GM18867 (cell line): Measurements from ENCODE around the gene CDH12.
"Not testable (repeated sequence)": the region's sequence is repeated elsewhere in the genome, so short reads cannot be mapped to it uniquely, and the experiment has no call there.

Experiments
- ATAC-seq: cut with Tn5 transposase; IDR thresholded peaks from one replicate; pipeline ENCODE4 v1.9.1; 2021; ENCODE audit warnings: mild to moderate bottlenecking, moderate library complexity; ENCODE audit not compliant: unreplicated experiment

CDH12 gene

DNA sequence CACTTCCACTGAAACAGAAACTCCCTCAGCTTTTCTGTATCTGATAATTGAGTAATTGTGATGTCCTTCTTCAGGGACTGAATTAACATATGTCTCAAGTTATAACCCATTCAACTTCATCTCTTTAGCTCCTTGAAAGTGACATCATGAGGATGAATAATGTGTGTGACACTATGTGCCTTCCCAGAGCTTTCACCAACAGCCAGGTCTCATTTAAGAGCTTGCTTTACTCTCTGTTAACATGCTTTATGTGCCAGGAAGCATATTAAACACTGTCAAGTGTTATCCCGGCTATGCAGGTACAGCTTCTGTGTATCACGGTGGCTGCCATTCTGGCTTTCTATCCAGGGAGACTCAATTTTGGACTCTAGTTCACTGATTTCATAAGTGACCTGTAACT, 799.9 kb downstream of the CDH12 start:
- no peak for ATAC-seq

DNA sequence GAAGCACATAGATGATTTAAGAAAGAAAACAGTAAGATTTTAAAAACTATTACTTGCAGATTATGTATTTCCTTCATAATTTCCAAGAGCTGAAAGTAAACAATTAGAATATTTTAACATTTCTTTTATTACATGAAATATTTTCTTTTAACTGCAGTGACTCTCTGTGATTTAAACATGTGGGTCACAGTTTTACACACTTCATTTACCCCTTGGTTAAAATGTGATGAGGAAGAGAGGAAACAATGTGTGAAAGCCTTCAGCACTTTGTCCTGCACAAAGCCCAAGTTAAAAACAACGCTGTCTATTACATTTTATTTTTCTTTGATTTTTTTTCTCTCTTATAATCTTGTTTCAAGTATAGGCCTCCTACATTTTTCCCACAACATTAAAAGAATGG, 801.3 kb downstream of the CDH12 start:
- ATAC-seq = no peak

DNA sequence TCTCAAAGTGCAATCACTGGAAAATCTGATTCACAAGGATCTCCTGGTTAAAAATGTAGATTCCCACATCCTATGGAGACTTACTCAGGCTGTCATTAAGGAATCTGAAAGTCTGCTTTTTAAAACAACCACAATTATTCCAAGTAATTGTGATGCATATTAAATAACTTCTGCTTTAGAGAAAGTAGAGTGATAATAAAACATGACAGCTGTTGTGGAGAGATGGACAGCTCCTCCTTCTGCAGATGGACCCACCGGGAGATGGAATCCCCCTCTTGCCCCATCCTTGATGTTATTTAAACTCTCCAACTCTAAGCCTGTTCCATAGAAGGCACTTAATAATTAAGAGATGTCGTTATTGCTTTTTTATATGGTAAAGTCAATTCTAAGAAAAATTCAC, 802.2 kb downstream of the CDH12 start:
- ATAC-seq = no peak

DNA sequence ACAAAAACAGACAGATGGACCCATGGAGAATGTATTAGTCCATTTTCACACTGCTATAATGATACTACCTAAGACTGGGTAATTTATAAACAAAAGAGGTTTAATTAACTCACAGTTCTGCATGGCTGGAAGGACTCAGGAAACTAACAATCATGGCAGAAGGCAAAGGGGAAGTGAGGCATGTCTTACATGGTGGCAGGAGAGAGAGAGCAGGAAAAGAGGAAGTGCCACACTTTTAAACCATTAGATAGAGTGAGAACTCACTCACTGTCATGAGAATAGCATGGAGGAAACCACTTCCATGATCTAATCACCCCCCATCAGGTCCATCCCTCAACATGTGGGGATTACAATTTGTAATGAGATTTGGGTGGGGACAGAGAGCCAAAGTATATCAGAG, 808.9 kb downstream of the CDH12 start:
- no peak for ATAC-seq

DNA sequence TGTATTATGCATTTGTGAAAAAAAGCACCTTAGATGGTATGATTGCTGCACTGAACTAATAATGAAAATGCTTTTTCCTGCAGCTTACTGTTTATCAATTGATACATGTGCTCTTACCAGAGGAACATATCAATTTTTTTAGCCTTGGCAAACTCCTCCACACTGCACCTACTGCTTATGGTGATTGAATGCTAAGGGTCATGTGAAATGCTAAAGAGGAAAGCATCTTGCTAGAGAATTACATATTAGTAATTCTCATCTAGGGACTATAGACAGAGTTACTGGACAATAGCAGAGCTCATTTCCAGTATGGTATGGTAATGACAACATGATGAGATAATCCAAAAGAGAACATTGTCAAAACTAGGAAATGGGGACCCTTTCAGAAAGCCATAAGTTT, 817.1 kb downstream of the CDH12 start:
- ATAC-seq = no peak

DNA sequence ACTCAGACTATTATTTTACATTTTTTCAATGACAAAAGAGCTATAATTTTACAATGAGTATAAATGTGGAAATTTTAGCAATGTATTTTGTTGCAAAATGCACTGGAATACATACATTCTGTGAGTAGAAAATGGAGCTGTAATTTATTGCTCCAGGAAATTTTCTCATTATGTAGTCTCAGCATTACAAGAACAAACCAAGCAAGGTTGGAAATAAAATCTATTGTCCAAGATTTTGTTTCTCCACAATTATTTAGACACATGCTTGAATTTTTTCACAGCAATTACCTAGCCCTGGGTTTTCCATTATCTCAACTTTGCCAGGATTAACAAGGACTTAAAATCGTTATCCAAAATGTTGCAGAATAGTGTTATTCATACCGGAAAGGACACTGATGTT, 820.1 kb downstream of the CDH12 start:
- no peak for ATAC-seq

DNA sequence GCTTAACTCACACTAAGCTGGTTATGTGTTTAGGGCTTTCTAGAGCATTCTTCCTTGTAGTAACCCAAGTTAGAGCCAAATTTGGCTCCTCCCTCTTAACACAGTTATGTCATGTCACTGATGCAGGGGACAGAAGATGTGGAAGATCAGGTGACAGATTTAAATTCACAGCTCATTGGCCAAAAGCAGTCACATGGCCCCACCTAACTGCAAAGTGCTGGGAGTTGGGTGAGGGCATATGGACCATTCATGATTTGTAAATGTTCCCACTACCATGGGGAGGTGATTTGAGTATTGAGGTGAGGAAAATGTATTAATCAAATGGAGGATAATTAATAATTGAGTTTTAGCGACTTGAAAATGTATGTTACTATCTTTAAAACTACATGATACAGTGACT, 829.4 kb downstream of the CDH12 start:
- no peak for ATAC-seq

DNA sequence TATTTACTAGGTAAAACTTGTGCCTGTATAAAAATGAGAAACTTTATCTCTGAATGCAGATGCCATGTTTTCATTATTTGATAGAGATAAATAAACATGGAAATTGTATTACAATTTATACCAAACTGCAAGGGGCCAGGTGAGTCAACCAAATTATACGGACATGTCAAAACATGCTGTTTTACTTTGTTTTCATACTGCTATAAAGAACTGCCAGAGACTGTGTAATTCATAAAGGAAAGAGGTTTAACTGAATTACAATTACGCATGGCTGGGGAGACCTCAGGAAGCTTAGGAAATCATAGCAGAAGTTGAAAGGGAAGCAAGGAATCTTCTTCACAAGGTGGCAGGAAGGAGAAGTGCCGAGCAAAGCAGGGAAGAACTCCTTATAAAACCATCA, 840.3 kb downstream of the CDH12 start:
- ATAC-seq = not testable (repeated sequence)

DNA sequence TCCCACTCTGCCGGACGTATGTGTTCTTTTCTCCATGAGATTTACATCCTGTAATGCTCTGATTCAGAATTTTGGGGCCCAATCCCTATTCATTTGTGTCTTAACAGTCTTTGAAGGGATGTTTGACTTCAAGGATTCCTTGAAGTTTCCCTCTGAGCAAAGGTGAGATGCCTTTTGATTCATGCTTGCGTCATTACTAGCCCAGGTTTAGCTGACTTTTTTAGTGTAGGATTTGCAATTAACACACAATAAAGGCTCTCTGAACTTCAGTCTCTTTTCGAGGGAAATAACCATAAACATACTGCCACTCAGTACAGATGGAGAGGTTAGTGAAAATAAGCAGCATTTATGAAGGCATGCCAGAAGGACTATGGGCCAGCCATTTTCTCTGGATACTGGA, 842.3 kb downstream of the CDH12 start:
- ATAC-seq = not testable (repeated sequence)

DNA sequence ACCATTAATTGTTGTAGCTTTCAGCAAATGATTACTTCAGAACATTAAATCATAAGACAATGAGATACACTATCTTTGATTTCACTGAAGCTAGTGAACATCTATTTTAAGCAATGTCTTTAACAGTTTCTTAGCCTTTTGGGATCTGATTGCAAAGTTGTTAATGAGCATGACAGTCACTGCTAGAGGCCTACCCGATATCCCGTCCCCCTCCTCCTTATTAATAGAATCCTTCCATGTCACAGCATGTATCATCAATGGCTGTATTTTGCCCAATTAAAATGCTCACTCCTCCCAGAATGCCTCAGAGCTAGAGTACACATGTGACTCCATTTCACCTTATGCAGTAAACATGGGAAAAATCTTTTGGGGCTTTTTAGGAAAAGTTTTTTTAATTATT, 852.0 kb downstream of the CDH12 start:
- ATAC-seq = not testable (repeated sequence)

DNA sequence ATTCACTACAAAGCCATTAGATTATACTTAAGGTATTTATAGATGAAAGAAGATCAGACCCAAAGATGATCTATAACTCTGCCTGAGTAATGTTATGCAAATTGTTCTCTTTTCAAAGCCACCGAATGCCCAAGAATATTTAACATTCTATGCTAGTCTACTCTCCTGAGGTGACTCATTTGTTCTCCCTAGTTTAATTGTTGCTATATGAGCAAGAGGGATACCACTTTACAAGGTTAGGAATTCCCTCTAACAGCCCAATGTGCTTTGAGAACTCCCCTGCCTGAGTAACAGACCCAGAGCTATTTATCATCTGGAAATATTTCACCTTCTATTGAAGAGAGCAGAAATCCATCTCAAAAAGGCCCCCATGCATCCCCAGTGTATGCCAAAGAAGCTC, 867.3 kb downstream of the CDH12 start:
- not testable (repeated sequence) for ATAC-seq

DNA sequence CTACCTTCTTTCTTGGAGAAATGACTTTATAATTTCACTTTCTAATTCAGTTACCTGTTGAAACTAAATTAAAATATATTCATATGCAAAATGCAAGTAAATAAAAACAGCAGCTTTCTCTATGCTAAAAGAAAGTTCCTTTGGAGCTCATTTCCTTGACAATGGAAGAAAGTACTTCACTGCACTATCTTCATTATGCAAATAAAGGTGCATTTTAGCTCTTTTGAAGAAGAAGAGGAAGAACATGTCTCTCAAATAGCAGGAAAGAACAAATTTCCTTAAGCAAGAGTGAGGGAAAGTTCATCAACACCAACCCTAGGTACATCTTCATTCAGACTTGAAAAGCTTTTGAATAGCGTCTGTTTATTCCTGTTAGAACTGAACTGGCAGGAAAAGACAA, 901.6 kb downstream of the CDH12 start:
- ATAC-seq = not testable (repeated sequence)

DNA sequence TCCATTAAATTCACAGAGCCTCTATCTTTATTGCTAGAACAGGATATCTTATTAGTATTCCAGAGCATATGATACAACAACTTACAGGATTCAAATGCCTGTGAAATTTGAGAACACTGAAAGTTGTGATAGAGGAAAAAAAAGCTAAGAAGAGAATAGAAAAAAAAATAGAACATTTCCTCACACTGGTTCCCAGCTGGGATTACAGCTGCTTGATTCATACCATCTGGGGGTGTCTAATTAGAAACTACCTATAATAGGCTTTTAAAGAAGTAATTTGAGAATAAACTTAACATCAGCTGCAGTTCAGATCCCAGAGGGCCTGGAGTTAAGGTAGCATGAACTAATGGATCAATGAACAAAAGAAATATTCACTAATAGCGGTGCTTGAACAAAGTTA, 922.0 kb downstream of the CDH12 start:
- no peak for ATAC-seq

DNA sequence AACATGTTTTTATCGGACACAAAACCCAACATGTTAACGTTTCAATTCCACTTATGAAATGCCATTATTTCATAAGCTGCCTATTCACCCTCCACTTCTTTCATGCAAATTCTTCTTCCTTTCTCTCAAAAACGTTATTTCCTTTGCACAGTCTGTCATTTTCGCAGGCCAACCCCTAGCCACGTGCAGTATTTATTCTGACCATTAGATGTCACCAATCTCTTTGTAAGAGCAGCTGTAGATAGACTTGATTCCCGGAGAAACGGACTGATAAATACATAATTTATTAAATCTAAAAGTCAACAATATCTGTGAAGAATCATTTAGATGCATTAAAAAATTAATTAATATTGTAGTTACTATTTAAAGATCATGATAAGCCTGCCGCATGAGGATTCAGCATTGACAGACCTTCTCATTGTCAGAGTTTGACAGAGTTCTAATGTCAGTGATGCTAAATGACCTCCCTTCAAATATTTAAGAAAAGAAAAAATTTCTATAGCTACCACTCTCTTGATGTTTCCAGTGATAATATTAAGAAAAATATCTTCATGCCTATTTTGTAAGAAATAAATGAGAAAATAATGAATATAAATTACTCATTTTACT, 933.6 kb downstream of the CDH12 start:
- ATAC-seq = peak; percentile 98

DNA sequence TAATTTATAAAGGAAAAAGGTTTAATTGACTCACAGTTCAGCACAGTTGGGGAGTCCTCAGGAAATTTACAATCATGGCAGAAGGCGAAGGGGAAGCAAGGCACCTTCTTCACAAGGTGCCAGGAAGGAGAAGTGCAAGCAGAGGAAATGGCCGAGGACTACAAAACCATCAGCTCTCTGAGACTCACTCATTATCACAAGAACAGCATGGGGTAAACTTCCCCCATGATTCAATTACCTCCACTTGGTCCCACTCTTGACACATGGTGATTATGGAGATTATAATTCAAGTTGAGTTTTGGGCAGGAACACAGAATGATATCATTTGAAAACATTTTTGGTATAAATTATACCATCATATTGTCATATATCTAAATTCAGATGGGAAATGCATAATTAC, 934.7 kb downstream of the CDH12 start:
- ATAC-seq = no peak

DNA sequence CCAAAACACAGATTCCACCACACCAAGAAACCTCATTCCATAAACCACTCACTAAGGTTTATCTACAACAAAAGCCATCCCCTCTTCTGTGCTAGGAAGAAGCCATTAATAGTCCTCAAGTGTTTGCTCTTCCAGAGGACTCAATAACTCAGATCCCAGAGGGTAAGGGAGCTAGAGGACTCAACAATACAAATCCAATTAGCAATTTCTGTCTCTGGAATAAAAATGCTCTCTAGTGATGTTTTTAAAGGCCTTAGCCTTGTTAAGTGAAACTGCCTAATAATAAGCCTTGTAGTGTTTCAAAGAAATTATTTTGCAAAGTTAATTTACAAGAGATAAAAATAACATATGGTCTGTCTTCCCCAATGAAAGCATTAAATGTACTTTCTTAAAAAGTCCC, 942.4 kb downstream of the CDH12 start:
- no peak for ATAC-seq

DNA sequence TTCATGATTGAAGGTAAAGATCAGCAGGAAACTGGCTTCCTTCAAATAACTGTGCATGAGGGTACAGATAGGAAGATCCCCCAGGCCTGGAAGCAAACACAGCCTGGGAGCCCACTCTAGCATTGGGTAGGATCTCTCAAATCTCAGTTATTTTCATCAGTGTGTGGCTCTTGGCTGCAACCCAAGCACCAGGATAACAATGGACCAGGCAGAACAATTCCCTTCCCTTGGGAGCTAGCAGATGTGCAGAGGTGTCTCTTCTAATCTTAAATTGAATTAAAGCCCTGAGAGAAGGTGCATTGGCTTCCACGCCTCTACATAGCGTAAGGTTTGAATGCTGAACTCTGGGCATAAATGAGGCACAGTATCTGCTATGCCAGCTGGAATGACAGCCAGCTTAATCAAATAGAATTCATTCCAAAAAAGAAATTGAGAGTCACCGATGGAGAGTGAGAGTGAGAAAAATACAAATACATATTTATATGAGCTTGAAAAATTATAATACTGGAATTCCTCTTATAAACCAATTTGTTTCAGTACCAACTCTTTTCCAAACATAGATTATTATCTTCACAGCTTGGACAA, 957.3 kb downstream of the CDH12 start:
- ATAC-seq = no peak

DNA sequence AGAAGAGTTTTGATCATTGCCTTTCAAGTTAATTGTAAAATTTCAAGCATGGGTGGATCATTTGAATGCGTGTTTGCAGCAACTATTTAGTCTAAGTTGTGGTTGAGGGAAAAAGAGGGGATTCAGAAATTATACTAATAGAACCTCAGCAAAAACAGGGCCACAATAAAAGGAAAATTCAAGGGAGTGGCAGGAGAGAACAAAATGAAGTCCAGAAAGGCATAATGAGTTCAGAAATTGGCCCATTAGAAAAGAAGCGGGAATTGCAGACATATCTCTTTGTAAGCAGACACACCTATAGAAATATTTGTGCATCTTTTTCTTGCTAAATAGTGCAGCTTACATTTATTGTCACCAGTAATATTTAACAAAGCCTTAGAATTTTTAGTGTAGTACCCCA, 960.0 kb downstream of the CDH12 start:
- ATAC-seq = no peak

DNA sequence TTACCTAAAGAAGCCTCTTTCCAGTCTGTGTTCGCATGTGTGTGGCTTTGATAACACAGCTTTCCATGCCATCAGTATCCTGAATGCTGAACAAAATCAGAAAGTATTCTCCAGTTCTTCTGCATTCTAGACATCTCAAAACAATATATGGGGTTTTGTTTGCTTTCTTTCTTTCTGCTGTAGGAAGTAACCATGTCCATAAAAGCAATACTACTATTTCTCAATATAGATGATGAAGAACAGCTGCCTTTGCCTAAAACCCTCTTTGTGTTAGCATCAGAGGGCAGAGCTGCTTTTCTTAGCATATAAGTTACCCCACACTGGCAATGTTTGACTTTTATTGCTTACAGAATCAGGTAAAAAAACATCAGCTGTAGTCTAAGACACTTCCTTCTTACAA, 963.6 kb downstream of the CDH12 start:
- ATAC-seq = no peak

DNA sequence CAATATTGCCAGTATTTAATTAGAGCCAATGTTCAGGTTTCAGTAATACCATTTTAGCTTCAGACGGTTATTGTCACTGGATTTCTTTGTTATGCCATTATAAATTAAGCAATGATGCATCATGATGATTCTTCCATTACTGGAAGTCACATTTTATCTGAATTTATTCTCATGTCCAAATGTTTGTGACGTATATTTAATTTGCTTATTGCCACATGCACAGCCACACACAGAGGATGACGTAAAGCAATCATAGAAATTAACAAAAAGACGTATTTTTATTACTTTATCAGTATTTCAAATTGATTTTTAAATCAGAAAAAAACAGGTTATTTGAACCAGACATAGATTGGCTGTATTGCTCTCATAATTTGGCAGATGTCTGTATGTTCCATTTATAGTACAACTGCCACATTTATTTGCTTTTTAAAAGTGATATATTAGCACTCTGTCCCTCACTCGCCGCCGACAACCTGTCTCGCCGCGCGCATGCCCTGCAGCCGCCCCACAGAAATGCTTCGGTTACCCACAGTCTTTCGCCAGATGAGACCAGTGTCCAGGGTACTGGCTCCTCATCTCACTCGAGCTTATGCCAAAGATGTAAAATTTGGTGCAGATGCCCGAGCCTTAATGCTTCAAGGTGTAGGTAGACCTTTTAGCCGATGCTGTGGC, 970.9 kb downstream of the CDH12 start:
- ATAC-seq = no peak

DNA sequence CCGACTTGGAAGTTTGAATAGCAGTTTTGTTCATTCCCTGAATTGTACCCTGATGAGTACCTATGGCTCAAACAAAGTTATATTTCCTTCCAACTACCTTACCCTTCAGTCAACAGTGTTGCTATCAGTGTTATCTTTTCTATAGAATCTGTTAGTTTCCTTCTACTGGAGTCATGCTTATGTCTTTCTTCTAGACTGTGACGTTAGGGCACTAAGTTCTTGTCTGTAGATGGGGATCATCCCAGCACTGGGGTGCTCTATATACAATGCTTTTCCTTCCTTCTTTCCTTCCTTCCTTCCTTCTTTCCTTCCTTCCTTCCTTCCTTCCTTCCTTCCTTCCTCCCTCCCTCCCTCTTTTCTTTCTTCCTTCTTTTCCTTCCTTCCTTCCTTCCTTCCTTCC, 973.0 kb downstream of the CDH12 start:
- ATAC-seq = no peak

DNA sequence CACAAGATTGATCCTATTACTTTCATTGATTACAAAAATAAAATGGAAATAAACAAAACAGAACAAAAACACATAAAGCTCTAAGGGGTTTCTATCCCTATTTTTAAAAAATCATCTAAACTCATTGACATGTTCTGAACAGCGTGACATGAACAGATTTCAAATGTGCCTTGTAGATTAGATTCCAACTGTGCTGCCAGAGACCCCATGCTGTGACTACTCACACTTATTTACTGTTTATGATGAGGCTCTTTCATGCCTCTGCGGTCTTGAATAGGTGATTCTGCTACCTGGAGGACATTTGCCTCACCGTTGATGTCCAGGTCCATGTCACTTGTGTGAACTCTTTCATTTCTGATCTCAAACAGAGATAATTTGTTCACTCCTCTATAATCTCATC, 990.2 kb downstream of the CDH12 start:
- ATAC-seq = no peak

DNA sequence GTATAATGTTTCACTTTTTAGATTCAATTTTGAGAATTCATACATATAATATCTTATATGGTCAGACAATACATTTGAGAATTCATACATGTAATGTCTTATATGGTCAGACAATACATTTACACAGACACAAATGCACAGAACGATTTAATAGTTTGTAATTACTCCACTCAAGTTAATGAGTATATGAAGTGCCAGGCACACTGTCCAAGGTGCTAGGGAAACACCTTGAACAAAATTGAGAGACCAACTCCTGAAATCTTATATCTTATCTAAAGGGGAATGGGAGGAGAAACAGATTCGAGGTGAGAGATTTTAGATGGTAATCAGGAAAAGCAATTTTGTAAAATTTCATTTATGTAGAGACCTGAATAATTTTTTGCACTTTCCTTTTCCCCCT, 994.7 kb downstream of the CDH12 start:
- ATAC-seq = no peak
